ENCODE data around the gene FEZF1.

The FEZF1 gene

DNA sequence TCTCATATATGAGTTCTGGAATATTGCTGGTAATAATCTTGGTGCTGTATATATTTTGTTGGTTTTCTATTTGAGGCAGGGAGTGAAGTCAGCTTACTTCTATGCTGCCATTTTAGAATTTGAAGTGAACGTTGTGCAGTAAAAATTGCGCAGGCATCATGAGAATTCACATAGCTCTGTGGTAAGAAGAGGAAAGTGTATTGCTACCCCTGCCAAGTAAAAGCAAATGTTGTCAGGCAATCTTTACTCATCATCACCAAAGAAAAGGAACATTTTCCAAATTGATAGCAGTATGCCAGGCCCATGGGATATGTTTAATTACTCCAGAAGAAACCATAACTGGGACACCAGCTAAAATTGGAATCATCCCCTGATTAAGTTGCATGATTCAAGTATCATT lies 13.4 kb downstream of the FEZF1 start:
- TF ChIP-seq NFIC (IDR thresholded peaks at IDR 0.05) (no peak), CREB1 (IDR thresholded peaks at IDR 0.05; ENCODE audit: low read depth) (no peak), ZBTB7A (IDR thresholded peaks at IDR 0.05; ENCODE audit: low read depth) (no peak)
- TF ChIP-seq, protein P1, sequence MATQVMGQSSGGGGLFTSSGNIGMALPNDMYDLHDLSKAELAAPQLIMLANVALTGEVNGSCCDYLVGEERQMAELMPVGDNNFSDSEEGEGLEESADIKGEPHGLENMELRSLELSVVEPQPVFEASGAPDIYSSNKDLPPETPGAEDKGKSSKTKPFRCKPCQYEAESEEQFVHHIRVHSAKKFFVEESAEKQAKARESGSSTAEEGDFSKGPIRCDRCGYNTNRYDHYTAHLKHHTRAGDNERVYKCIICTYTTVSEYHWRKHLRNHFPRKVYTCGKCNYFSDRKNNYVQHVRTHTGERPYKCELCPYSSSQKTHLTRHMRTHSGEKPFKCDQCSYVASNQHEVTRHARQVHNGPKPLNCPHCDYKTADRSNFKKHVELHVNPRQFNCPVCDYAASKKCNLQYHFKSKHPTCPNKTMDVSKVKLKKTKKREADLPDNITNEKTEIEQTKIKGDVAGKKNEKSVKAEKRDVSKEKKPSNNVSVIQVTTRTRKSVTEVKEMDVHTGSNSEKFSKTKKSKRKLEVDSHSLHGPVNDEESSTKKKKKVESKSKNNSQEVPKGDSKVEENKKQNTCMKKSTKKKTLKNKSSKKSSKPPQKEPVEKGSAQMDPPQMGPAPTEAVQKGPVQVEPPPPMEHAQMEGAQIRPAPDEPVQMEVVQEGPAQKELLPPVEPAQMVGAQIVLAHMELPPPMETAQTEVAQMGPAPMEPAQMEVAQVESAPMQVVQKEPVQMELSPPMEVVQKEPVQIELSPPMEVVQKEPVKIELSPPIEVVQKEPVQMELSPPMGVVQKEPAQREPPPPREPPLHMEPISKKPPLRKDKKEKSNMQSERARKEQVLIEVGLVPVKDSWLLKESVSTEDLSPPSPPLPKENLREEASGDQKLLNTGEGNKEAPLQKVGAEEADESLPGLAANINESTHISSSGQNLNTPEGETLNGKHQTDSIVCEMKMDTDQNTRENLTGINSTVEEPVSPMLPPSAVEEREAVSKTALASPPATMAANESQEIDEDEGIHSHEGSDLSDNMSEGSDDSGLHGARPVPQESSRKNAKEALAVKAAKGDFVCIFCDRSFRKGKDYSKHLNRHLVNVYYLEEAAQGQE (IDR thresholded peaks at IDR 0.05; ENCODE audit: low read depth): no peak
- TF ChIP-seq, protein P2, sequence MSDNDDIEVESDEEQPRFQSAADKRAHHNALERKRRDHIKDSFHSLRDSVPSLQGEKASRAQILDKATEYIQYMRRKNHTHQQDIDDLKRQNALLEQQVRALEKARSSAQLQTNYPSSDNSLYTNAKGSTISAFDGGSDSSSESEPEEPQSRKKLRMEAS (IDR thresholded peaks at IDR 0.05): no peak
- TF ChIP-seq, protein P3, sequence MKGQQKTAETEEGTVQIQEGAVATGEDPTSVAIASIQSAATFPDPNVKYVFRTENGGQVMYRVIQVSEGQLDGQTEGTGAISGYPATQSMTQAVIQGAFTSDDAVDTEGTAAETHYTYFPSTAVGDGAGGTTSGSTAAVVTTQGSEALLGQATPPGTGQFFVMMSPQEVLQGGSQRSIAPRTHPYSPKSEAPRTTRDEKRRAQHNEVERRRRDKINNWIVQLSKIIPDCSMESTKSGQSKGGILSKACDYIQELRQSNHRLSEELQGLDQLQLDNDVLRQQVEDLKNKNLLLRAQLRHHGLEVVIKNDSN (IDR thresholded peaks at IDR 0.05): no peak

DNA sequence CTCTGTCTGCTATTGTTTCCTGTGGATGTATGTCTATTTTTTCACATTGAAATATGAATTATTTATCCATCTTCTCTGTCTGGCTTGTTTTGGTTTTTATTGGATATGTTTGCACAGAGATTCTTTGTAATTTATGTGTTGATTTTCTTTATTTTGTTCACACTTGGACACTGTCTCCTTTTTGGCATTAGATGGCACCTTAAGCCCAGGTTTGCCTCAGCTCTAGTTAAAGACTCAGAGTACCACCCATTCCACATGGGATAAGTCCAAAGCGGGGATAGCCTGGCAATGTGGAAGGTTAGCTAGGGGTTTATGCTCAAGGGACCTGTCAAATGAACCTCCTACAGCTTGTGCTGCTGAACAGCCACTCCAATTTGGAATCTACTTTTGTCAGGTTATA lies 14.1 kb downstream of the FEZF1 start:
- TF ChIP-seq, protein P1 (IDR thresholded peaks at IDR 0.05; ENCODE audit: low read depth): no peak
- no peak for TF ChIP-seq CEBPB (IDR thresholded peaks at IDR 0.05)
- TF ChIP-seq, protein P3 (IDR thresholded peaks at IDR 0.05): no peak
- TF ChIP-seq EGR1 (IDR thresholded peaks at IDR 0.05): no peak
- TF ChIP-seq TCF12 (IDR thresholded peaks at IDR 0.05; ENCODE audit: low read depth): no peak
- no peak for TF ChIP-seq TEAD4 (IDR thresholded peaks at IDR 0.05)
- no peak for TF ChIP-seq FOXM1 (IDR thresholded peaks at IDR 0.05; ENCODE audit: borderline replicate concordance, low read depth)
- TF ChIP-seq TAF1 (IDR thresholded peaks at IDR 0.05; ENCODE audit: low read depth): no peak

DNA sequence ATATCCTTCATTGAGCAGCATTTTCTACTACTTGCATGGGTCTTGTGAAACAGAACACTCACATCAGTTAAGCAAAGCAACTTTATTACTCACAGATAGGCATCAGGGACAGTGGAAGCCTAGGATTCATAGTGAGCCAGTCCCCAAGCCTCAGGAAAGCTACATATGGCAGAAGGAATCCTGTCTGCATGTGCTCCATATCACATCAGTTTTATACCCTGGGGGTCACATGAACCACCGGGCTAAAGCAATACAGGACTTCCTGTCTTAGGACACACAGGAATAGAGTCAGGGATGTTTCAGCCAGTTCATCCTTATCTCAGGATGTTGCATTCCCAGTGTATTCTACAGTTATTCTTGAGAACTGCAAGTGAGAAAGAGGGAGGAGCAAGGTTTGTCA lies 15.1 kb downstream of the FEZF1 start:
- TF ChIP-seq, protein P3 (IDR thresholded peaks at IDR 0.05): no peak
- TF ChIP-seq RAD21 (IDR thresholded peaks at IDR 0.05; ENCODE audit: low read depth): no peak
- TF ChIP-seq TCF12 (IDR thresholded peaks at IDR 0.05; ENCODE audit: low read depth): no peak
- TF ChIP-seq, protein P2 (IDR thresholded peaks at IDR 0.05): no peak
- no peak for TF ChIP-seq TAF1 (IDR thresholded peaks at IDR 0.05; ENCODE audit: low read depth)
- no peak for TF ChIP-seq CREB1 (IDR thresholded peaks at IDR 0.05; ENCODE audit: low read depth)
- no peak for TF ChIP-seq TEAD4 (IDR thresholded peaks at IDR 0.05)
- TF ChIP-seq NFIC (IDR thresholded peaks at IDR 0.05): no peak
- no peak for TF ChIP-seq CEBPB (IDR thresholded peaks at IDR 0.05)
- no peak for TF ChIP-seq YY1 (IDR thresholded peaks at IDR 0.05; ENCODE audit: low read depth)
- no peak for TF ChIP-seq FOXM1 (IDR thresholded peaks at IDR 0.05; ENCODE audit: borderline replicate concordance, low read depth)
- TF ChIP-seq EGR1 (IDR thresholded peaks at IDR 0.05): no peak
- TF ChIP-seq EP300 (IDR thresholded peaks at IDR 0.05; ENCODE audit: borderline replicate concordance): no peak
- no peak for TF ChIP-seq ZBTB7A (IDR thresholded peaks at IDR 0.05; ENCODE audit: low read depth)

DNA sequence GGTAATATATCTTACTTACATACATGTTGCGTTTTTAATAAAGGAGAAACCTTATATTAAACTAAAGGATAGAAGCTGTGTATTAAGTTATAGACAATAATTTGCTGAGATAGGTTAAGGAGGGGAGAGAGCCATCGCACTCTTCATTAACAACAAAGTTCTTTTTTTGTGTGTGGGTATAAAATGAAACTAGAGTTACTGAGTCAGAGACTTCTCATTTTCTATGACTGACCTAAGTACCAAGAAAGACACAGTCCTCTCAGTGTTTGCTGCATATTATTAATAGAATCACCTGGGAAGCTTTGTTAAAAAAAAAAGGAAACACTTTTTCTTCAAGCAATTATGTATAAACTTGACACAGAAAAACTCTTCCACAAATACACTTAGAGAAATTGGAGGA lies 31.4 kb downstream of the FEZF1 start:
- TF ChIP-seq ZBTB7A (IDR thresholded peaks at IDR 0.05; ENCODE audit: low read depth) (no peak), TAF1 (IDR thresholded peaks at IDR 0.05; ENCODE audit: low read depth) (no peak), CREB1 (IDR thresholded peaks at IDR 0.05; ENCODE audit: low read depth) (no peak), EGR1 (IDR thresholded peaks at IDR 0.05) (no peak), TCF12 (IDR thresholded peaks at IDR 0.05; ENCODE audit: low read depth) (no peak), TEAD4 (IDR thresholded peaks at IDR 0.05) (no peak), EP300 (IDR thresholded peaks at IDR 0.05; ENCODE audit: borderline replicate concordance) (no peak), YY1 (IDR thresholded peaks at IDR 0.05; ENCODE audit: low read depth) (no peak), RAD21 (IDR thresholded peaks at IDR 0.05; ENCODE audit: low read depth) (no peak), FOXM1 (IDR thresholded peaks at IDR 0.05; ENCODE audit: borderline replicate concordance, low read depth) (no peak), NFIC (IDR thresholded peaks at IDR 0.05) (no peak), CEBPB (IDR thresholded peaks at IDR 0.05) (no peak)
- TF ChIP-seq, protein P1 (IDR thresholded peaks at IDR 0.05; ENCODE audit: low read depth): no peak
- TF ChIP-seq, protein P3 (IDR thresholded peaks at IDR 0.05): no peak
- TF ChIP-seq, protein P2 (IDR thresholded peaks at IDR 0.05): no peak

Measured in Ishikawa (cell line).